Measurements from ENCODE around the gene OR2J3. TPM values are rescaled to one million over a fixed set of nuclear protein-coding genes. Genes with fewer than 3 reads are reported as not detected.

Gene OR2J3
- total RNA-seq, 4 donors from 2014 or later = not detected

DNA sequence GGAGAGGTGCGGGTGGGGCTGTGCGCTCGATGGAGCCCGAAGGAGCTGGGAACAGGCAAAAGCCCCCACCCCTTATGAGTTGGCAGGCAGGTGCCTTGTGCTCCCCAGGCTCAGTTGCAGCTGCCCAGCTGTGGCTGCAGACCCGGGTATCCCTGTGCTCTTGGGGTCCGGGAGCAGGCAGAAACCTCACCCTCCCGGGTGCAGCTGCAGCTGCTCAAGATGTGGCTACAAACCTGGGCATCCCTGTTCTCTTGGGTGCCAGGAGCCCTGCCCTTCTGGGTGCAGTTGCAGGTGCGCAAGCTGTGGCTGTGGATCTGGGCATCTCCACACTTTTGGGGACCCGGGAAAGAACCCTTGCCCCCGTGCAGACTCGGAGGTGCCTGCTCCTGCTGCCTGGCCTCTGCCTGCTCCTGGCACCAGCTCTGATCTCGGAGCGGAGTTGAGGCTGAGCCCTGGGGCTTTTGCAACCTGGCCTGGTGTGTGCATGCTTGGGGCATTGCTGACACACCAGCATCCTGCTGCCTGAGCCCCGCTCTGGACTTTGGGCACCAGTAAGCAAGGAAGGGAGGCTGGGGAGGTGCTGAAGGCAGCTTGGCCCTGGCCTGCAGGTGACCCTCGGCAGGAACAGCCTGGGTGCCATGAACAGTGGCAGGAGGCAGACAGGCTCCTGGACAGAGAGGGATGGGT lies 21.6 kb downstream of the OR2J3 start:
- Histone ChIP-seq H3K27me3 (peaks cover 0 to 12% (median 0%) of the 10 kb centered on the region in 4 donors), H3K36me3 (no peaks in the 10 kb centered on the region), H3K4me1 (no peaks in the 10 kb centered on the region), H3K9me3 (no peaks in the 10 kb centered on the region), H3K4me3 (no peak overlapping the region), H3K27ac (replicated peaks in 1 of 4) (no peak overlapping the region)
- DNase-seq (ENCODE audit: extremely low spot score) = no peak
- TF ChIP-seq, protein P1, sequence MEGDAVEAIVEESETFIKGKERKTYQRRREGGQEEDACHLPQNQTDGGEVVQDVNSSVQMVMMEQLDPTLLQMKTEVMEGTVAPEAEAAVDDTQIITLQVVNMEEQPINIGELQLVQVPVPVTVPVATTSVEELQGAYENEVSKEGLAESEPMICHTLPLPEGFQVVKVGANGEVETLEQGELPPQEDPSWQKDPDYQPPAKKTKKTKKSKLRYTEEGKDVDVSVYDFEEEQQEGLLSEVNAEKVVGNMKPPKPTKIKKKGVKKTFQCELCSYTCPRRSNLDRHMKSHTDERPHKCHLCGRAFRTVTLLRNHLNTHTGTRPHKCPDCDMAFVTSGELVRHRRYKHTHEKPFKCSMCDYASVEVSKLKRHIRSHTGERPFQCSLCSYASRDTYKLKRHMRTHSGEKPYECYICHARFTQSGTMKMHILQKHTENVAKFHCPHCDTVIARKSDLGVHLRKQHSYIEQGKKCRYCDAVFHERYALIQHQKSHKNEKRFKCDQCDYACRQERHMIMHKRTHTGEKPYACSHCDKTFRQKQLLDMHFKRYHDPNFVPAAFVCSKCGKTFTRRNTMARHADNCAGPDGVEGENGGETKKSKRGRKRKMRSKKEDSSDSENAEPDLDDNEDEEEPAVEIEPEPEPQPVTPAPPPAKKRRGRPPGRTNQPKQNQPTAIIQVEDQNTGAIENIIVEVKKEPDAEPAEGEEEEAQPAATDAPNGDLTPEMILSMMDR (IDR thresholded peaks at IDR 0.05) = no peak
- no peak for TF ChIP-seq POLR2AphosphoS5 (IDR thresholded peaks at IDR 0.05)
- no peak for TF ChIP-seq EP300 (IDR thresholded peaks at IDR 0.05)
- no peak for TF ChIP-seq POLR2A (IDR thresholded peaks at IDR 0.05; ENCODE audit: low read depth)
- intact Hi-C loops (cut with DNase I) = no loop called here
- 77% methylated on average over 12 of the region's 15 CpGs for WGBS

DNA sequence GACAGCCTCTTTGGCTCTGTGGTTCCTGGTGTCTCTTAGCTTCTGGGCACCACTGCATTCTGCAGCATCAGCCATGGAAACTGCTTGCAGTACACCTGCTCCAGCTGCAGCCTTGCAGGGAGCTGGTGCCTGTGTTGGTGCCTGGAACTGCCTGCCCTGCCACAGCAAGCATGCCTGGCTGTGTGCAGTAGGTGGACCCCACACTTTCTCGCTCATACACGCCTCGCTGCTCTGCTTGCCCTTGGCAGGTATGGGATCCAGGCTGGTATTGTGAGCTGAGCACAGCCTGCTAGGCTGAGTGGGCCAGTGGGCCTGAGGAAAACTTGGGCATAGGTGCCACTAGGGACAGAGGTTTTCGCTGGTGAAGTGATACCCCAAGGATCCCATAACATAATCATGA lies 22.8 kb downstream of the OR2J3 start:
- no peak for DNase-seq (ENCODE audit: extremely low spot score)
- peaks cover 0 to 12% (median 0%) of the 10 kb centered on the region in 4 donors for H3K27me3 ChIP-seq
- H3K36me3 ChIP-seq = no peaks in the 10 kb centered on the region
- no peaks in the 10 kb centered on the region for H3K9me3 ChIP-seq
- no peak for TF ChIP-seq EP300 (IDR thresholded peaks at IDR 0.05)
- TF ChIP-seq POLR2A (IDR thresholded peaks at IDR 0.05; ENCODE audit: low read depth) = no peak
- no peak for TF ChIP-seq POLR2AphosphoS5 (IDR thresholded peaks at IDR 0.05)
- TF ChIP-seq, protein P1 (IDR thresholded peaks at IDR 0.05) = no peak
- H3K27ac ChIP-seq (replicated peaks in 1 of 4) = no peak overlapping the region
- no peaks in the 10 kb centered on the region for H3K4me1 ChIP-seq
- intact Hi-C loops (cut with DNase I) = no loop called here
- H3K4me3 ChIP-seq = no peak overlapping the region
- WGBS = 100% methylated on average over 1 of the region's 4 CpGs

DNA sequence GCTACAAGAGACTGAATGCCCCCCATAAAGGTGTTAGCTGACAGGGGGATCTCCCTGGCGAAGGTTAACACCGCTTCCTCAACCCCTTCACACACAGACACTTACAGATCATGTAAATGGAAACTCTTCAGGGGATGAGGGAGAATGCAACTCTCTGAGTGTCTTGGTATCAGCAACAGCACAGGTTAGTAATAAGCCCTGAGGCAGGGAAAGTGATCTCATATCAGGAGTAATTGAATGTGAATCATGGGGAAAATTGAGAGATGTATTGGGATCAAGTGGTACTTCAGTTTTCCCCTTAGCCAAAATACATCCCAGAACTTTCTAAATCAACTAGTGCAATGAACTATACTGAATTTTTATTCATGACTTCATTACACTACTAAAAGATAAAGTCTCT lies 23.8 kb downstream of the OR2J3 start:
- Histone ChIP-seq H3K27ac (replicated peaks in 1 of 4) (no peak overlapping the region), H3K9me3 (no peaks in the 10 kb centered on the region), H3K27me3 (peaks cover 0 to 12% (median 0%) of the 10 kb centered on the region in 4 donors), H3K36me3 (no peaks in the 10 kb centered on the region), H3K4me1 (no peaks in the 10 kb centered on the region), H3K4me3 (no peak overlapping the region)
- no peak for DNase-seq (ENCODE audit: extremely low spot score)
- intact Hi-C loops (cut with DNase I) = no loop called here
- TF ChIP-seq, protein P1 (IDR thresholded peaks at IDR 0.05) = no peak
- TF ChIP-seq POLR2AphosphoS5 (IDR thresholded peaks at IDR 0.05) = no peak
- 52% methylated on average over 2 of the region's 2 CpGs for whole genome bisulfite sequencing

DNA sequence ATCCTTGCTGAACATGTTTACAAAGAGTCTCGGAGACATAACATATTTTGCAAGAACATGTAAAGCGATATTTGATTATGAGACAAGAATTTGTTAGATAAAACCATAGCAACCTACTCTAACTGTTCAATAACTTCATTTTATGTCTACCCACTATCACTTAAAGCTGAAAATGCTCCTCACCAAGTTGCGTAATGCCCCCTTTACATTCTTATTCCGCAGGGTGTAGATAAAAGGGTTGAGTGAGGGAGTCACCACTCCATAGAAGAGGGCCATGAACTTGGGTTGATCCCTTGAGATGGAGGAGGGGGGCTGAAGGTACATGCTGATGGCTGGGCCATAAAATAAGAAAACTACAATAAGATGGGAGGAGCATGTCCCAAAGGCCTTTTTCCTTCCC lies 29.9 kb downstream of the OR2J3 start:
- intact Hi-C loops (cut with DNase I) = no loop called here
- H3K27ac ChIP-seq (replicated peaks in 1 of 4) = no peak overlapping the region

More for the DNA sequence above, 29.9 kb downstream of the OR2J3 start:
- no peak for DNase-seq (ENCODE audit: extremely low spot score)
- H3K36me3 ChIP-seq = no peaks in the 10 kb centered on the region
- TF ChIP-seq, protein P1 (IDR thresholded peaks at IDR 0.05) = no peak
- TF ChIP-seq POLR2A (IDR thresholded peaks at IDR 0.05; ENCODE audit: low read depth) (no peak), EP300 (IDR thresholded peaks at IDR 0.05) (no peak), POLR2AphosphoS5 (IDR thresholded peaks at IDR 0.05) (no peak)
- H3K9me3 ChIP-seq = peaks cover 0 to under 1% (median 0%) of the 10 kb centered on the region in 4 donors
- 84% methylated on average over 4 of the region's 4 CpGs for WGBS
- no peaks in the 10 kb centered on the region for H3K4me1 ChIP-seq
- H3K27me3 ChIP-seq = no peaks in the 10 kb centered on the region
- H3K4me3 ChIP-seq = no peak overlapping the region
